Activated T-helper 1 cell treated with Interleukin-2 at 50 U/mL for 16 hours (primary cell): ENCODE data around the gene THSD7B.
"Not testable (repeated sequence)": the region's sequence is repeated elsewhere in the genome, so short reads cannot be mapped to it uniquely, and the experiment has no call there.

Experiments used
- DNase-seq: peaks from one replicate; pipeline ENCODE4 v3.0.0-alpha.2; 2020; ENCODE audit warnings: low read depth

Gene THSD7B

GRCh38 chr2:136932700-136933099, 167.4 kb downstream of the THSD7B start:
- DNase-seq = no peak

GRCh38 chr2:136935119-136935518, 169.8 kb downstream of the THSD7B start:
- DNase-seq = no peak

- DNase-seq = no peak
These were observed 190.7 kb downstream of the THSD7B start for GRCh38 chr2:136956050-136956449.

GRCh38 chr2:136957044-136957443, 191.7 kb downstream of the THSD7B start:
- DNase-seq = no peak

- no peak for DNase-seq
These were observed 196.9 kb downstream of the THSD7B start for GRCh38 chr2:136962105-136962725.

- DNase-seq = no peak
These were observed 201.1 kb downstream of the THSD7B start for GRCh38 chr2:136966485-136966884.

GRCh38 chr2:136980303-136980702, 215.0 kb downstream of the THSD7B start:
- DNase-seq = no peak

GRCh38 chr2:136981689-136982088, 216.3 kb downstream of the THSD7B start:
- not testable (repeated sequence) for DNase-seq

GRCh38 chr2:136985044-136985443, 219.7 kb downstream of the THSD7B start:
- no peak for DNase-seq

GRCh38 chr2:136986605-136987221, 221.4 kb downstream of the THSD7B start:
- DNase-seq = no peak

GRCh38 chr2:136990316-136990715, 225.0 kb downstream of the THSD7B start:
- no peak for DNase-seq

- DNase-seq = no peak
These were observed 229.4 kb downstream of the THSD7B start for GRCh38 chr2:136994793-136995192.

GRCh38 chr2:136997557-136997956, 232.2 kb downstream of the THSD7B start:
- no peak for DNase-seq

GRCh38 chr2:137000811-137001210, 235.5 kb downstream of the THSD7B start:
- no peak for DNase-seq

- DNase-seq = no peak
These were observed 237.6 kb downstream of the THSD7B start for GRCh38 chr2:137002896-137003295.

GRCh38 chr2:137005210-137005609, 239.9 kb downstream of the THSD7B start:
- DNase-seq = no peak

- DNase-seq = no peak
These were observed 242.6 kb downstream of the THSD7B start for GRCh38 chr2:137007938-137008337.

GRCh38 chr2:137009953-137010352, 244.6 kb downstream of the THSD7B start:
- DNase-seq = no peak

- no peak for DNase-seq
These were observed 255.3 kb downstream of the THSD7B start for GRCh38 chr2:137020452-137021196.

GRCh38 chr2:137021763-137022162, 256.4 kb downstream of the THSD7B start:
- no peak for DNase-seq

- no peak for DNase-seq
These were observed 257.9 kb downstream of the THSD7B start for GRCh38 chr2:137023205-137023604.

GRCh38 chr2:137031731-137032130, 266.4 kb downstream of the THSD7B start:
- DNase-seq = no peak

GRCh38 chr2:137036619-137037018, 271.3 kb downstream of the THSD7B start:
- DNase-seq = no peak
